IMR-90 (cell line): ENCODE results near the gene ALK. TPM values are rescaled to one million over a fixed set of nuclear protein-coding genes. Genes with fewer than 3 reads are reported as not detected.

Experiments used
- ATAC-seq: fragments of 200-7000 bp; cut with Tn5 transposase; 2 replicates; pipeline ENCODE4 v1.9.1; 2020; ENCODE audit warnings: low read depth, mild to moderate bottlenecking, moderate library complexity
- BruUV-seq: library from RNA; stranded (reverse); fragments of 400-500 nt; replicated peaks from 2 replicates; lab custom pipeline; 2021; lab: Mats Ljungman, UMichigan
- CTCF ChIA-PET: fragments of 300-600 bp; formaldehyde crosslinking; extraction: SDS; loops from one replicate; lab custom pipeline; 2021; ENCODE audit warnings: antibody characterized with exemption; lab: Yijun Ruan, JAX
- POLR2A ChIA-PET: fragments of 300-600 bp; sonication (Branson Sonifier 250); formaldehyde crosslinking; loops from one replicate; lab custom pipeline; 2022; ENCODE audit warnings: antibody characterized with exemption; ENCODE audit not compliant: unreplicated experiment; lab: Charles Lee
- DNase-seq: peaks from one replicate; pipeline ENCODE4 v3.0.0; 2013
- H2AFZ ChIP-seq: replicated peaks from 2 replicates; pipeline ENCODE3; 2013; ENCODE audit warnings: low read length, mild to moderate bottlenecking; ENCODE audit not compliant: poor library complexity
- H2AK5ac ChIP-seq: 2 replicates; pipeline ENCODE4 v1.6.1; 2013; ENCODE audit warnings: low read depth, low read length, inconsistent platforms
- H2AK9ac ChIP-seq: replicated peaks from 2 replicates; pipeline ENCODE3; 2013; ENCODE audit warnings: mild to moderate bottlenecking, low read depth, low read length, moderate library complexity; ENCODE audit not compliant: poor library complexity
- H2BK120ac ChIP-seq: 2 replicates; pipeline ENCODE4 v1.6.1; 2013; ENCODE audit warnings: low read depth, low read length, inconsistent platforms
- H2BK15ac ChIP-seq: 3 replicates; pipeline ENCODE4 v1.6.1; 2013; ENCODE audit warnings: low read depth, low read length, inconsistent platforms
- H2BK20ac ChIP-seq: 2 replicates; pipeline ENCODE4 v1.6.1; 2013; ENCODE audit warnings: low read depth, mild to moderate bottlenecking, inconsistent platforms, low read length, moderate library complexity
- H2BK5ac ChIP-seq: 2 replicates; pipeline ENCODE4 v1.6.1; 2013; ENCODE audit warnings: mild to moderate bottlenecking, low read depth, low read length, inconsistent platforms; ENCODE audit not compliant: poor library complexity, severe bottlenecking
- H3K14ac ChIP-seq: replicated peaks from 2 replicates; pipeline ENCODE4 v1.6.1; 2013; ENCODE audit warnings: low read depth, low read length, inconsistent platforms
- H3K18ac ChIP-seq: 2 replicates; pipeline ENCODE4 v1.6.1; 2013; ENCODE audit warnings: low read depth, low read length, control low read depth
- H3K23ac ChIP-seq: 2 replicates; pipeline ENCODE4 v1.6.1; 2013; ENCODE audit warnings: low read depth, low read length, inconsistent platforms
- H3K27ac ChIP-seq: 2 replicates; pipeline ENCODE4 v1.5.1; 2013; ENCODE audit warnings: mild to moderate bottlenecking, control low read depth, low read length; ENCODE audit not compliant: insufficient read depth
- H3K27me3 ChIP-seq: 2 replicates; pipeline ENCODE4 v1.6.1; 2013; ENCODE audit warnings: low read length; ENCODE audit not compliant: control insufficient read depth, insufficient read depth
- H3K36me3 ChIP-seq: 2 replicates; pipeline ENCODE4 v1.6.1; 2013; ENCODE audit warnings: low read length, mixed read lengths; ENCODE audit not compliant: control insufficient read depth, insufficient read depth
- H3K4ac ChIP-seq: 2 replicates; pipeline ENCODE4 v1.6.1; 2013; ENCODE audit warnings: low read depth, low read length, inconsistent platforms
- H3K4me1 ChIP-seq: 2 replicates; pipeline ENCODE4 v1.6.1; 2013; ENCODE audit warnings: low read length, mixed read lengths; ENCODE audit not compliant: control insufficient read depth, insufficient read depth
- H3K4me2 ChIP-seq: 2 replicates; pipeline ENCODE4 v1.6.1; 2013; ENCODE audit warnings: low read depth, mild to moderate bottlenecking, control low read depth, low read length, moderate library complexity
- H3K4me3 ChIP-seq: 2 replicates; pipeline ENCODE4 v1.5.1; 2013; ENCODE audit warnings: low read depth, mild to moderate bottlenecking, control low read depth, low read length, moderate library complexity; ENCODE audit not compliant: insufficient read depth
- H3K56ac ChIP-seq: 2 replicates; pipeline ENCODE4 v1.6.1; 2013; ENCODE audit warnings: low read length, inconsistent platforms; ENCODE audit not compliant: insufficient read depth; ENCODE audit errors: extremely low read depth
- H3K79me1 ChIP-seq, 2 experiments: 2 replicates each; pipeline ENCODE4 v1.6.1; 2013; ENCODE audit warnings: low read length in 2 of 2, inconsistent platforms in 1 of 2, low read depth in 1 of 2
- H3K9ac ChIP-seq: 2 replicates; pipeline ENCODE4 v1.6.1; 2013; ENCODE audit warnings: low read depth, low read length, control low read depth
- H3K9me1 ChIP-seq: 2 replicates; pipeline ENCODE4 v1.6.1; 2013; ENCODE audit warnings: low read length, inconsistent platforms; ENCODE audit not compliant: insufficient read depth
- H3K9me3 ChIP-seq: 2 replicates; pipeline ENCODE4 v1.6.1; 2013; ENCODE audit warnings: low read length; ENCODE audit not compliant: control insufficient read depth, insufficient read depth
- H4K20me1 ChIP-seq: 2 replicates; pipeline ENCODE4 v1.6.1; 2013; ENCODE audit warnings: low read length, inconsistent platforms; ENCODE audit not compliant: insufficient read depth
- H4K5ac ChIP-seq: 2 replicates; pipeline ENCODE4 v1.6.1; 2013; ENCODE audit warnings: mild to moderate bottlenecking, low read depth, low read length, control low read depth
- H4K8ac ChIP-seq, 2 experiments: 2 replicates each; pipeline ENCODE4 v1.6.1; 2013; ENCODE audit warnings: low read depth in 2 of 2, low read length in 2 of 2, control low read depth in 1 of 2, inconsistent platforms in 1 of 2
- H4K91ac ChIP-seq: 2 replicates; pipeline ENCODE4 v1.6.1; 2013; ENCODE audit warnings: low read depth, low read length, inconsistent platforms; ENCODE audit not compliant: insufficient read depth
- BHLHE40 ChIP-seq: fragments of 150-350 bp; IDR thresholded peaks from 2 replicates; pipeline ENCODE4 v1.6.1; 2016; ENCODE audit warnings: mild to moderate bottlenecking, low read depth, low read length
- CEBPB ChIP-seq: IDR thresholded peaks from 2 replicates; pipeline ENCODE4 v1.6.1; 2012; ENCODE audit warnings: low read depth, low read length, improper control_type of control experiment
- CHD1 ChIP-seq: IDR thresholded peaks from 2 replicates; pipeline ENCODE4 v1.6.1; 2012; ENCODE audit warnings: low read depth, low read length, improper control_type of control experiment
- FOS ChIP-seq: fragments of 150-350 bp; IDR thresholded peaks from 2 replicates; pipeline ENCODE4 v1.6.1; 2016; ENCODE audit warnings: low read depth, low read length
- MAFK ChIP-seq: IDR thresholded peaks from 2 replicates; pipeline ENCODE4 v1.6.1; 2012; ENCODE audit warnings: low read depth, low read length, improper control_type of control experiment
- MAZ ChIP-seq: IDR thresholded peaks from 2 replicates; pipeline ENCODE4 v1.6.1; 2012; ENCODE audit warnings: low read depth, mild to moderate bottlenecking, low read length, improper control_type of control experiment, moderate library complexity, borderline replicate concordance
- MXI1 ChIP-seq: IDR thresholded peaks from 2 replicates; pipeline ENCODE4 v1.6.1; 2012; ENCODE audit warnings: low read depth, mild to moderate bottlenecking, low read length, moderate library complexity, borderline replicate concordance
- NFE2L2 ChIP-seq: fragments of 150-350 bp; IDR thresholded peaks from 2 replicates; pipeline ENCODE4 v1.6.1; 2016; ENCODE audit warnings: low read depth, mild to moderate bottlenecking, low read length
- POLR2A ChIP-seq: IDR thresholded peaks from 2 replicates; pipeline ENCODE4 v1.6.1; 2012; ENCODE audit warnings: mild to moderate bottlenecking, low read depth, low read length
- RAD21 ChIP-seq: IDR thresholded peaks from 2 replicates; pipeline ENCODE4 v1.6.1; 2012; ENCODE audit warnings: low read length, improper control_type of control experiment
- RCOR1 ChIP-seq: IDR thresholded peaks from 2 replicates; pipeline ENCODE4 v1.6.1; 2012; ENCODE audit warnings: mild to moderate bottlenecking, low read length, improper control_type of control experiment; ENCODE audit not compliant: insufficient replicate concordance
- RFX5 ChIP-seq: IDR thresholded peaks from 2 replicates; pipeline ENCODE4 v1.8.0; 2012; ENCODE audit warnings: low read depth, mild to moderate bottlenecking, low read length, moderate library complexity
- SMC3 ChIP-seq: fragments of 150-350 bp; IDR thresholded peaks from 2 replicates; pipeline ENCODE4 v1.6.1; 2016; ENCODE audit warnings: low read depth, mild to moderate bottlenecking, antibody characterized with exemption, low read length, moderate library complexity
- WGBS, 2 experiments: methylation state at CpG; one replicate each; pipeline versions ENCODE4 v1.1.5 to v1.1.7; 2013; ENCODE audit warnings: missing lambda C conversion rate in 2 of 2; ENCODE audit not compliant: insufficient read length in 1 of 2; ENCODE audit errors: extremely low coverage in 2 of 2; 5-methylcytosine and 5-hydroxymethylcytosine counted together
- dilution Hi-C: fragments of 300-500 bp; cut with HindIII; formaldehyde crosslinking; loops from one replicate; pipeline ENCODE4 v1.14.3; 2018; ENCODE audit warnings: low sequenced_read_pairs; ENCODE audit not compliant: unreplicated experiment
- in situ Hi-C: fragments of 300-500 bp; cut with MboI; formaldehyde crosslinking; loops from 3 replicates; pipeline ENCODE4 v1.14.3; 2019; ENCODE audit warnings: low sequenced_read_pairs, inconsistent platforms, mixed read lengths
- intact Hi-C: fragments of 100-400 bp; cut with micrococcal nuclease; formaldehyde crosslinking; loops from 2 replicates; pipeline ENCODE4 v1.10.0; 2022
- polyA plus RNA-seq, 3 experiments: library from polyadenylated mRNA; depleted of rRNA; stranded (reverse); fragments of >200 nt; gene quantifications; 2 replicates each; pipeline ENCODE4 v1.2.3, GENCODE V29; 2012; ENCODE audit warnings: low replicate concordance in 1 of 3
- total RNA-seq: library from RNA; depleted of rRNA; stranded (reverse); fragments of >200 nt; gene quantifications from 2 replicates; pipeline ENCODE4 v1.2.3, GENCODE V29; 2012
- TF ChIP-seq, protein P1 (sequence below): fragments of 150-350 bp; IDR thresholded peaks from 2 replicates; pipeline ENCODE4 v1.6.1; 2016; ENCODE audit warnings: low read depth, mild to moderate bottlenecking, low read length, moderate library complexity, borderline replicate concordance
- TF ChIP-seq, protein P2 (sequence below): conservative IDR thresholded peaks from 2 replicates; pipeline ENCODE4 v1.5.1; 2012; ENCODE audit warnings: mild to moderate bottlenecking, low read depth, low read length, improper control_type of control experiment
- TF ChIP-seq, protein P3 (sequence below): fragments of 150-350 bp; IDR thresholded peaks from 2 replicates; pipeline ENCODE4 v1.6.1; 2017; ENCODE audit warnings: mild to moderate bottlenecking, antibody characterized with exemption, low read length, low read depth

The ALK gene
- total and polyA plus RNA-seq, 2 of the 4 experiments (the other 2 are of a cell fraction): not detected

DNA sequence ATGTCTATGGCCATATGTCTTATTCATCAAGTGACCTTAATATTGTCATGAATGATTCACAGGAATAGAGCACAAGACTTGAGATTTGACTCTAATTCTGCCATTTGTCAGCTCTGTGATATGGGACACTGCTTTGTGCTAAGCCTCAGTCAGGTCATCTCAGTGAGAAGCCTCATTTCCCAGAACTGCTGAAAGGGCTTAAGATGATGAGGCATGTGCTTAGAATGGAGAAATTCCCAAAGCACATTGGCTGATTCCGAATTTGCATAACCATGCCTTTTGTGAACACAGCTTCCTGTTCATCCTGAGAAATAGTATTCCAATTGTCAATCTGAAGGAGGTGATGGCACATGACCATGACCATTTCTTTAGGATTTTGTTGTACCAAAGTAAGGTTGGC lies 218.1 kb downstream of the ALK start:
- no peak overlapping the region for H4K91ac ChIP-seq

More for the DNA sequence above, 218.1 kb downstream of the ALK start:
- ATAC-seq (no peak), DNase-seq (no peak)
- Histone ChIP-seq H4K8ac (no peak overlapping the region), H3K4me1 (no peaks in the 10 kb centered on the region; the same call in 1 of the 2 replicates), H3K56ac (no peak overlapping the region), H2BK15ac (no peak overlapping the region), H2AK9ac (no peak overlapping the region), H3K9me3 (no peaks in the 10 kb centered on the region), H3K4ac (no peak overlapping the region), H3K27me3 (peaks cover 4% of the 10 kb centered on the region), H3K79me1 (no peaks in the 10 kb centered on the region), H3K18ac (no peak overlapping the region), H2AK5ac (no peak overlapping the region), H3K9me1 (no peaks in the 10 kb centered on the region), H4K20me1 (no peaks in the 10 kb centered on the region), H2BK20ac (no peak overlapping the region), H4K5ac (no peak overlapping the region), H3K27ac (no peak overlapping the region), H2BK120ac (no peak overlapping the region), H3K4me2 (no peak overlapping the region), H2BK5ac (no peak overlapping the region), H3K9ac (no peak overlapping the region), H3K14ac (no peak overlapping the region), H2AFZ (no peak overlapping the region), H3K23ac (no peak overlapping the region), H3K36me3 (no peaks in the 10 kb centered on the region), H3K4me3 (no peak overlapping the region)
- dilution Hi-C loops (no loop called here), in situ Hi-C loops (no loop called here), intact Hi-C loops (no loop called here)
- no CpG with 5 or more reads among the region's 1 CpG for WGBS, 2 experiments
- TF ChIP-seq, protein P1, sequence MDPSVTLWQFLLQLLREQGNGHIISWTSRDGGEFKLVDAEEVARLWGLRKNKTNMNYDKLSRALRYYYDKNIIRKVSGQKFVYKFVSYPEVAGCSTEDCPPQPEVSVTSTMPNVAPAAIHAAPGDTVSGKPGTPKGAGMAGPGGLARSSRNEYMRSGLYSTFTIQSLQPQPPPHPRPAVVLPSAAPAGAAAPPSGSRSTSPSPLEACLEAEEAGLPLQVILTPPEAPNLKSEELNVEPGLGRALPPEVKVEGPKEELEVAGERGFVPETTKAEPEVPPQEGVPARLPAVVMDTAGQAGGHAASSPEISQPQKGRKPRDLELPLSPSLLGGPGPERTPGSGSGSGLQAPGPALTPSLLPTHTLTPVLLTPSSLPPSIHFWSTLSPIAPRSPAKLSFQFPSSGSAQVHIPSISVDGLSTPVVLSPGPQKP: no peak
- no peak for TF ChIP-seq POLR2A
- no peak for TF ChIP-seq CHD1
- TF ChIP-seq, protein P2, sequence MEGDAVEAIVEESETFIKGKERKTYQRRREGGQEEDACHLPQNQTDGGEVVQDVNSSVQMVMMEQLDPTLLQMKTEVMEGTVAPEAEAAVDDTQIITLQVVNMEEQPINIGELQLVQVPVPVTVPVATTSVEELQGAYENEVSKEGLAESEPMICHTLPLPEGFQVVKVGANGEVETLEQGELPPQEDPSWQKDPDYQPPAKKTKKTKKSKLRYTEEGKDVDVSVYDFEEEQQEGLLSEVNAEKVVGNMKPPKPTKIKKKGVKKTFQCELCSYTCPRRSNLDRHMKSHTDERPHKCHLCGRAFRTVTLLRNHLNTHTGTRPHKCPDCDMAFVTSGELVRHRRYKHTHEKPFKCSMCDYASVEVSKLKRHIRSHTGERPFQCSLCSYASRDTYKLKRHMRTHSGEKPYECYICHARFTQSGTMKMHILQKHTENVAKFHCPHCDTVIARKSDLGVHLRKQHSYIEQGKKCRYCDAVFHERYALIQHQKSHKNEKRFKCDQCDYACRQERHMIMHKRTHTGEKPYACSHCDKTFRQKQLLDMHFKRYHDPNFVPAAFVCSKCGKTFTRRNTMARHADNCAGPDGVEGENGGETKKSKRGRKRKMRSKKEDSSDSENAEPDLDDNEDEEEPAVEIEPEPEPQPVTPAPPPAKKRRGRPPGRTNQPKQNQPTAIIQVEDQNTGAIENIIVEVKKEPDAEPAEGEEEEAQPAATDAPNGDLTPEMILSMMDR: no peak
- no peak for TF ChIP-seq NFE2L2
- TF ChIP-seq CEBPB: no peak
- no peak for TF ChIP-seq FOS
- no peak for TF ChIP-seq SMC3
- TF ChIP-seq, protein P3, sequence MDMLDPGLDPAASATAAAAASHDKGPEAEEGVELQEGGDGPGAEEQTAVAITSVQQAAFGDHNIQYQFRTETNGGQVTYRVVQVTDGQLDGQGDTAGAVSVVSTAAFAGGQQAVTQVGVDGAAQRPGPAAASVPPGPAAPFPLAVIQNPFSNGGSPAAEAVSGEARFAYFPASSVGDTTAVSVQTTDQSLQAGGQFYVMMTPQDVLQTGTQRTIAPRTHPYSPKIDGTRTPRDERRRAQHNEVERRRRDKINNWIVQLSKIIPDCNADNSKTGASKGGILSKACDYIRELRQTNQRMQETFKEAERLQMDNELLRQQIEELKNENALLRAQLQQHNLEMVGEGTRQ: no peak
- TF ChIP-seq BHLHE40: no peak
- no peak for TF ChIP-seq MAFK
- no peak for TF ChIP-seq RFX5
- no peak for TF ChIP-seq MAZ
- no peak for TF ChIP-seq RAD21
- TF ChIP-seq RCOR1: no peak
- no peak for TF ChIP-seq MXI1
- no TSS peak for BruUV-seq
- ChIA-PET POLR2A (no interaction called here), CTCF (no interaction called here)
